H9 (cell line): ENCODE data around the gene TMCC3. TPM values are rescaled to one million over a fixed set of nuclear protein-coding genes. Genes with fewer than 3 reads are reported as not detected.

Experiments used
- DNase-seq: peaks from one replicate; pipeline ENCODE4 v3.0.0-alpha.2; 2017
- H2AFZ ChIP-seq: one replicate; pipeline ENCODE4 v1.6.1; 2013; ENCODE audit warnings: mild to moderate bottlenecking, low read length, control low read depth, moderate library complexity
- H2AK5ac ChIP-seq: 2 replicates; pipeline ENCODE4 v1.6.1; 2013; ENCODE audit warnings: low read length, control low read depth, mixed read lengths; ENCODE audit not compliant: insufficient read length
- H2BK120ac ChIP-seq: one replicate; pipeline ENCODE4 v1.6.1; 2013; ENCODE audit warnings: low read depth, mild to moderate bottlenecking, low read length, control low read depth, inconsistent platforms; ENCODE audit not compliant: poor library complexity, severe bottlenecking
- H2BK12ac ChIP-seq: 2 replicates; pipeline ENCODE4 v1.6.1; 2013; ENCODE audit warnings: low read length, control low read depth, mixed read lengths, low read depth; ENCODE audit not compliant: insufficient read length
- H2BK15ac ChIP-seq: 2 replicates; pipeline ENCODE4 v1.6.1; 2013; ENCODE audit warnings: low read depth, low read length, control low read depth
- H2BK20ac ChIP-seq: one replicate; pipeline ENCODE4 v1.6.1; 2013; ENCODE audit warnings: low read depth, mild to moderate bottlenecking, low read length, control low read depth, inconsistent platforms; ENCODE audit not compliant: poor library complexity, severe bottlenecking
- H2BK5ac ChIP-seq: 2 replicates; pipeline ENCODE4 v1.6.1; 2013; ENCODE audit warnings: low read length, control low read depth, mixed read lengths; ENCODE audit not compliant: insufficient read length
- H3K14ac ChIP-seq: 2 replicates; pipeline ENCODE4 v1.6.1; 2013; ENCODE audit warnings: low read length, control low read depth; ENCODE audit not compliant: insufficient read depth
- H3K18ac ChIP-seq: 2 replicates; pipeline ENCODE4 v1.6.1; 2013; ENCODE audit warnings: low read depth, mild to moderate bottlenecking, mixed read lengths, low read length, control low read depth; ENCODE audit not compliant: insufficient read length
- H3K23ac ChIP-seq: 2 replicates; pipeline ENCODE4 v1.6.1; 2013; ENCODE audit warnings: low read length, control low read depth, mixed read lengths, low read depth; ENCODE audit not compliant: insufficient read length
- H3K23me2 ChIP-seq: 2 replicates; pipeline ENCODE4 v1.6.1; 2013; ENCODE audit warnings: low read depth, mild to moderate bottlenecking, mixed read lengths, low read length, control low read depth; ENCODE audit not compliant: insufficient read length, poor library complexity, severe bottlenecking
- H3K27ac ChIP-seq: 2 replicates; pipeline ENCODE4 v1.5.1; 2013; ENCODE audit warnings: low read length, control low read depth, mixed read lengths, low read depth; ENCODE audit not compliant: insufficient read length
- H3K27me3 ChIP-seq: 2 replicates; pipeline ENCODE4 v1.6.1; 2013; ENCODE audit warnings: low read length, control low read depth, inconsistent platforms; ENCODE audit not compliant: insufficient read depth
- H3K4ac ChIP-seq: 2 replicates; pipeline ENCODE4 v1.6.1; 2013; ENCODE audit warnings: low read depth, mild to moderate bottlenecking, control low read depth, inconsistent platforms, low read length, moderate library complexity
- H3K4me1 ChIP-seq: 2 replicates; pipeline ENCODE4 v1.6.1; 2013; ENCODE audit warnings: low read length, control low read depth, inconsistent platforms; ENCODE audit not compliant: insufficient read depth
- H3K4me2 ChIP-seq: 2 replicates; pipeline ENCODE4 v1.6.1; 2013; ENCODE audit warnings: low read length, control low read depth, mixed read lengths; ENCODE audit not compliant: insufficient read length, insufficient read depth
- H3K56ac ChIP-seq: 2 replicates; pipeline ENCODE4 v1.6.1; 2013; ENCODE audit warnings: low read depth, mild to moderate bottlenecking, mixed read lengths, low read length, control low read depth; ENCODE audit not compliant: insufficient read length
- H3K79me1 ChIP-seq: 2 replicates; pipeline ENCODE4 v1.6.1; 2013; ENCODE audit warnings: low read depth, mild to moderate bottlenecking, moderate library complexity, low read length, control low read depth, inconsistent platforms; ENCODE audit not compliant: insufficient read depth, poor library complexity, severe bottlenecking
- H3K79me2 ChIP-seq: 2 replicates; pipeline ENCODE4 v1.6.1; 2013; ENCODE audit warnings: low read length, control low read depth, inconsistent platforms; ENCODE audit not compliant: insufficient read depth
- H3K9ac ChIP-seq: 2 replicates; pipeline ENCODE4 v1.6.1; 2013; ENCODE audit warnings: low read length, control low read depth, mixed read lengths; ENCODE audit not compliant: insufficient read length; ENCODE audit errors: extremely low read depth
- H3K9me3 ChIP-seq: one replicate; pipeline ENCODE4 v1.6.1; 2013; ENCODE audit warnings: low read depth, low read length, inconsistent platforms; ENCODE audit not compliant: control insufficient read depth
- H3T11ph ChIP-seq: one replicate; pipeline ENCODE4 v1.6.1; 2013; ENCODE audit warnings: mild to moderate bottlenecking, low read length, control low read depth, inconsistent platforms
- H4K20me1 ChIP-seq: one replicate; pipeline ENCODE4 v1.6.1; 2013; ENCODE audit not compliant: control insufficient read depth, insufficient read length, insufficient read depth
- H4K5ac ChIP-seq: 2 replicates; pipeline ENCODE4 v1.6.1; 2013; ENCODE audit warnings: low read depth, mild to moderate bottlenecking, mixed read lengths, low read length, control low read depth; ENCODE audit not compliant: insufficient read length
- H4K8ac ChIP-seq: replicated peaks from 2 replicates; pipeline ENCODE4 v1.6.1; 2013; ENCODE audit warnings: low read length, control low read depth, mixed read lengths, low read depth; ENCODE audit not compliant: insufficient read length
- H4K91ac ChIP-seq: 2 replicates; pipeline ENCODE4 v1.6.1; 2013; ENCODE audit warnings: low read depth, mild to moderate bottlenecking, moderate library complexity, mixed read lengths, low read length, control low read depth; ENCODE audit not compliant: insufficient read length
- H3K27ac Mint-ChIP-seq, 3 experiments: 2 replicates in 2 of 3; 3 replicates in 1 of 3; pipeline ENCODE4 v1.8.0; 2020 to 2021; ENCODE audit warnings: mixed read lengths in 3 of 3, mild to moderate bottlenecking in 1 of 3, moderate library complexity in 1 of 3
- H3K27me3 Mint-ChIP-seq: 2 replicates; pipeline ENCODE4 v1.8.0; 2021; ENCODE audit warnings: low read depth, mild to moderate bottlenecking, moderate library complexity, mixed read lengths
- H3K36me3 Mint-ChIP-seq, 3 experiments: 2 replicates in 2 of 3; 3 replicates in 1 of 3; pipeline ENCODE4 v1.8.0; 2020 to 2021; ENCODE audit warnings: low read depth in 3 of 3, mixed read lengths in 3 of 3; ENCODE audit not compliant: insufficient read depth in 1 of 3
- H3K4me1 Mint-ChIP-seq, 2 experiments: 2 replicates each; pipeline ENCODE4 v1.8.0; 2020; ENCODE audit warnings: mixed read lengths in 2 of 2
- H3K4me3 Mint-ChIP-seq, 2 experiments: 2 replicates in 1 of 2; 3 replicates in 1 of 2; pipeline ENCODE4 v1.8.0; 2020 to 2021; ENCODE audit warnings: mild to moderate bottlenecking in 2 of 2, mixed read lengths in 2 of 2, moderate library complexity in 1 of 2
- H3K9me3 Mint-ChIP-seq, 2 experiments: 2 replicates in 1 of 2; 3 replicates in 1 of 2; pipeline ENCODE4 v1.8.0; 2020; ENCODE audit warnings: mild to moderate bottlenecking in 2 of 2, mixed read lengths in 2 of 2, moderate library complexity in 1 of 2
- total RNA-seq: library from RNA; stranded (reverse); gene quantifications from 2 replicates; pipeline ENCODE4 v1.2.1, GENCODE V29; 2021
- TF ChIP-seq, protein P1 (sequence below): fragments of 200-600 bp; sonication (generic); conservative IDR thresholded peaks from 3 replicates; pipeline ENCODE4 v1.8.0; 2021; ENCODE audit warnings: antibody characterized with exemption, mild to moderate bottlenecking

Gene TMCC3
- total RNA-seq, 1 experiment from 2014 or later, result 0.87 TPM

DNA sequence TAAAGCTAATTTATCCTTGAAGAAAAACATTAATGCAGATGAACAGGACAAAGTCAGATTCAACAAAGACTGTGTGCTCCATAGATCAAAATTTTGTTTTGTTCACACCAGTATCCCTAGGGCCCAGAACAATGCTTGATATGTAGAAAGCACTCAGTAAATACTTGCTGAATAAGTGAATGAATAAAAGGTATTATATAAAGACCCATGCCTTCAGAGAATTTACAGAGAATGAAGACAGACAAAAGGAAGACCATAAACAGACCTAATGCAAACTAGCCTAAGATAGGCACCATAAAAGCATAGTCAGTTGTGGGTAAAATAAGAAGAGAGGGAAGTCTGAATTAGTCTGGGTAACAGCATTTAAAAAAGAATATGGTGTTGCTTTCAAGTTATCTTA, 47.3 kb upstream of the TMCC3 start:
- Mint-ChIP-seq H3K4me3 (no peak overlapping the region), H3K4me1 (peaks cover 0 to 2% of the 10 kb centered on the region in 2 experiments; a peak in 1 of 4 replicates), H3K9me3 (no peaks in the 10 kb centered on the region; a peak in 1 of 5 replicates), H3K36me3 (no peaks in the 10 kb centered on the region), H3K27ac (no peak overlapping the region), H3K27me3 (no peaks in the 10 kb centered on the region)
- Histone ChIP-seq H3K23ac (no peak overlapping the region), H2BK15ac (no peak overlapping the region), H2AK5ac (no peak overlapping the region), H4K5ac (no peak overlapping the region), H2BK12ac (no peak overlapping the region), H4K20me1 (no peaks in the 10 kb centered on the region), H3K9me3 (no peaks in the 10 kb centered on the region), H2AFZ (no peak overlapping the region), H2BK120ac (no peak overlapping the region), H3K14ac (no peak overlapping the region), H3K4ac (no peak overlapping the region), H3K56ac (no peak overlapping the region), H4K91ac (no peak overlapping the region), H3T11ph (no peak overlapping the region), H3K4me2 (no peak overlapping the region), H3K9ac (no peak overlapping the region), H3K23me2 (no peaks in the 10 kb centered on the region), H2BK20ac (no peak overlapping the region), H3K79me1 (no peaks in the 10 kb centered on the region), H4K8ac (no peak overlapping the region), H2BK5ac (no peak overlapping the region), H3K18ac (no peak overlapping the region), H3K27ac (no peak overlapping the region), H3K27me3 (no peaks in the 10 kb centered on the region), H3K4me1 (no peaks in the 10 kb centered on the region), H3K79me2 (no peaks in the 10 kb centered on the region)
- TF ChIP-seq, protein P1, sequence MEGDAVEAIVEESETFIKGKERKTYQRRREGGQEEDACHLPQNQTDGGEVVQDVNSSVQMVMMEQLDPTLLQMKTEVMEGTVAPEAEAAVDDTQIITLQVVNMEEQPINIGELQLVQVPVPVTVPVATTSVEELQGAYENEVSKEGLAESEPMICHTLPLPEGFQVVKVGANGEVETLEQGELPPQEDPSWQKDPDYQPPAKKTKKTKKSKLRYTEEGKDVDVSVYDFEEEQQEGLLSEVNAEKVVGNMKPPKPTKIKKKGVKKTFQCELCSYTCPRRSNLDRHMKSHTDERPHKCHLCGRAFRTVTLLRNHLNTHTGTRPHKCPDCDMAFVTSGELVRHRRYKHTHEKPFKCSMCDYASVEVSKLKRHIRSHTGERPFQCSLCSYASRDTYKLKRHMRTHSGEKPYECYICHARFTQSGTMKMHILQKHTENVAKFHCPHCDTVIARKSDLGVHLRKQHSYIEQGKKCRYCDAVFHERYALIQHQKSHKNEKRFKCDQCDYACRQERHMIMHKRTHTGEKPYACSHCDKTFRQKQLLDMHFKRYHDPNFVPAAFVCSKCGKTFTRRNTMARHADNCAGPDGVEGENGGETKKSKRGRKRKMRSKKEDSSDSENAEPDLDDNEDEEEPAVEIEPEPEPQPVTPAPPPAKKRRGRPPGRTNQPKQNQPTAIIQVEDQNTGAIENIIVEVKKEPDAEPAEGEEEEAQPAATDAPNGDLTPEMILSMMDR, result no peak
- DNase-seq, result no peak
